Heart left ventricle (tissue), 13 donors: Measurements from ENCODE around the gene HS6ST1.
A peak's percentile ranks its signal among the peaks of the same experiment; 100 is the strongest.

ENCODE experiments used
- CTCF ChIP-seq, 12 donors: fragments of 200-600 bp; sonication (generic) in 4 of 12; IDR thresholded peaks; one replicate each; pipeline versions ENCODE4 v1.5.0 to v1.8.0; 2018 to 2022; ENCODE audit warnings: antibody characterized with exemption in 12 of 12, mild to moderate bottlenecking in 5 of 12
- POLR2A ChIP-seq, 2 donors: fragments of 450-650 bp; IDR thresholded peaks; one replicate each; pipeline ENCODE4 v1.6.1; 2017; ENCODE audit warnings: antibody characterized with exemption in 2 of 2, mild to moderate bottlenecking in 2 of 2, moderate library complexity in 2 of 2
- donor health status: ischemic (EF 13 %, LVEDD 7.1; RV severe dilation, severe dysfunction).
- donor health status: DM: no; HTN: yes; CAD: no.
- donor health status: DM: no; HTN: no; CAD: no.
- donor health status: ischemic (EF 25% LVEDD 6.9; RV normal size, moderate dysfunction).
- donor health status: ischemic (EF 25% LVEDD 5.7; RV mildly dilated, moderate dysfunction).
- donor health status: ischemic (EF 35%, LVEDD 5.7; RV mildly dilated, moderate dysfunction).
- donor health status: nonischemic (EF 11% LVEDD 7.7; RV severe dilation, severe dysfunction).
- donor health status: DM: yes; HTN: yes; CAD: no.
- donor health status: PGD.
- donor health status: ischemic (EF 29% LVEDD 5.4; RV normal size, mild dysfunction).
- donor health status: nonischemic (EF 23%, LVEDD 6.1; RV moderate dilation, normal function).

GRCh38 chr2:128321784-128322714 is 3.4 kb upstream of the HS6ST1 start:
- TF ChIP-seq CTCF (IDR thresholded peaks at IDR 0.05) (peak; percentile 92 to 100 (median 99)), POLR2A (IDR thresholded peaks at IDR 0.05) (peak in 1 of 2 donors; percentile 64)
